A204.1 (cell line): Measurements from ENCODE around the gene ABHD16A.

ENCODE experiments used
- FAIRE-seq: peaks from 2 replicates; lab custom pipeline; 2012; peaks lifted over from hg19 to GRCh38; lab: Jason Lieb, UNC

ABHD16A gene

DNA sequence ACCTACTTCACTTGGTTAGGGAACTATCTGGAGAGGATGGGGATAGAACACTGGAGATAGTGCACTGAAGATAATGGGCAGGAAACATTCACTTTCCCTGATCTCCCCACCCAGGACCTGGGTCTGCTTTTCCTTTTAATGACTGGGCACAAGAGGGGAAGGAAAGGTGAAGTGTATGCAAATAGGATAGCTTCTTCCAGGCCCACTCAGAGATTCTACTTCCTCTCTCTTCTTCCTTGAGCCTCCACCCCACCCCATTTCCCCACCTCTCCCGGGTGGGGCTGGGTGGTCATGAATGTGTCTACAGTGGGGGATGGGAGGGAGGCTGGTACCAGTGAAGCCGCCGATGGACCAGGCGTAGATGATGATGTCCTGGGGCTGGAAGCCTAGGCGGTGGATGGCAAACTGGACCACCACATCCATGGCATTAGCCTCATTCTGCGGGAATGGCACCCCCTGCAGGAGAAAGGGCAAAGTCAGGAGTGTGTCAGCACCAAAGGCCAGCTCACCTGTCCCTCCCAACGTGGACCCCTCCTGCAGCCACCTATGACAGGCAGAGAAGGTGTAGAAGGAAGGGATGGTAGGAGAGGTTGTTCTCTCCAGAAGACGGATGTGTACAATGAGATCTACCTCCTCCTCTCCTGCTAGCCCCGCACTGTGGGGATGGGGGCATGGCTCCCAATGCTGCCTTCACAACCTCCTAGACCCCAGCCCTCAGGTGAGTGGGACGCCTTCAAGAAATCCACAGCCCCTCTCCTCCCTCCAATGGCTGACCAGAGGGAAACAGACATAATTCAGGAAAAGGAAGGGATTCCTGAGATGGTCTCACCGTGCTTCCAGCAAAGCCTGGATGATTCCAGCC is 13.6 kb downstream of the ABHD16A start:
- no peak for FAIRE-seq

DNA sequence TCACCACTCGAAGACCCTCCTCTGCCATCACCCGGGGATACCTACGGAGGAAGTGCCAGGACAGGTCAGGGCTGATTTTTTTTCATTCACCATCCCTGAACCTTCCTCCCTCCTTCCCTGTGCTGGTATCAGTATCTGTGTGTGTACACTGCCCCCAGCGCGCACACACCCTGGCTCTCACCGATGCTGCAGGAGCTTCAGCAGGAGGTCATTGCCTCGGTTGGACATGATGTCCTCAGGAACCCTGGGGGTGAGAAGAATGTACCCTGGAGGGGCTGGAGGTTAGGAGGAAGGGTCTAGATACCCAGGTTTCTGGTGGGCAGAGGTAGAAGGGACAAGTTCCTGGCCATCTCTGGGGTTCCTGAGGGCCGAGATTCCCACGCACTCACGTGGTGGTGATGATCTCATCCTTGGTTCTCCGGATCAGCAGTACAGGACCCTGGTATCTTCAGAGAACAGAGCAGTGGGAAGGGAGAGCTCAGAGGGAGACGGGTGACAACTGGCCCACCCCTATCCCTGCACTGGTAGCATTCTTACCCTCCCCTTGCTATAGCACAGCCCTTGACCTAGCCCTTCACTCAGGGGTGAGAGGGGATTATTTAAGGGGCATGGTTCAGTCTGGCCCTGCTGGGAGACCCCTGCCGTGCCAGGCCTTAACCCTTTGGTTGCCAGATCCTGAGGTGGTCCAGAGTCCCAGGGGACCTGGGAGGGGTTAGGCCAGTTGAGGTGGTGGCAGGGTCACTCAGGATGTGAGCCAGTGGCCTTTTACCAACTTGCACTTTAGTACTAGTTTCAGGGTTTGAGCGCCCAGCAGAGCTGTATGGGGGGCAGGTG is 15.0 kb downstream of the ABHD16A start:
- FAIRE-seq: no peak

DNA sequence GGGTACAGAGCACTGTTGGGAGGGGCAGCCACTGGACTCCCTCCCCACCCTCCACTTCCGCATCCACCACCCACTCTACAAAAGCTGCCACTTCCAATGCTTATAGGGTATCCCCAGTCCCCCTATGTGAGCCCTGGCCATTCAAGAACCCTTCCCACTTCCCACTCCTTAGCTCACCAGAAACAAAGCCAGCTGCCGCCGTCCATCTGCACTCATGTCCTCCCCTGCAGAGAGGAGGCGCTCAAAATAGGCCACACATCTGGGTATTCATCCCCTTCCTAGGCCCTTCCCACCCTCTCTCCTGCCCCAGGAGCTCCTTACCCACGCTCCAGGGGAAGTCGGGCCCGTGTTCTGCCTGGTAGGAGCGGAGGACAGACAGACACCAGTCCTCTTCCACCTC is 15.8 kb downstream of the ABHD16A start:
- FAIRE-seq: no peak

DNA sequence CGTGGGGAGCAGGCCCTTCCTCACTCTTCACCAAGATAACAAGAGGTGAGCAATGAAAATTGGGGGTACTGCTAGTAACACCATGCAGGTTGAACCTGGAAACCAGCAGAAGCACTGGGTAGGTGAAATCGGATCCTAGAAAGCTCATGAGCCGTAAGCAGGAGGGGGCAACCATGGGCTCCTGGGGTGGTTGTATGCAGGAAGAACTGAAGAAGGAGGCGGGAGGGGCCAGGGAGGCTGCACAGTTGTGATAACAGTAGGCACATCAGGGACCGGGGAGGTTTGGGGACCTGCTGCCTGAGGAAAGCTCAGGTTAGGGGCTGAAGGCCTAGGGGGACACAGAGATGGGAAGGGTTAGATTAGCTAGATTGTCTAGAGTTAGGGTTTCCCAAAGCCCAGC is 16.6 kb downstream of the ABHD16A start:
- no peak for FAIRE-seq

DNA sequence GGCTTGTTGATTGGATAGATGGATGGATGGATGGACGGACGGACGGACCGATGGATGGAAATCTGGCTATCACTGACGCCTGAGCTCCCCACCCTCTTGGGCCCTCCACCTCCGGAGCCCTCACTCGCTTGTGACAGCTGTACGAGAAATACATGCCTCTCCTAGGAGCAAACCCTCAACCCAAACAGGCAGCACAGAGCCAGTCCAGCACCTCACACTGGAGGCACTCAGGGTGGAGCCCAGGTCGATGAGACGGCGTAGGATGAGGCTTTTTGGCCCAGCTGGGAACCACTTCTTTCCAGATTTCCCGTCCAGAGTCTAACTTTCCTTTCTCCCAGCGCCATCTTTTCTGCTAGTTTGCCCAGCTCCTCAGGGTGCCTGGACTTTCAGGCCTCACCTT is 19.5 kb downstream of the ABHD16A start:
- FAIRE-seq: no peak

DNA sequence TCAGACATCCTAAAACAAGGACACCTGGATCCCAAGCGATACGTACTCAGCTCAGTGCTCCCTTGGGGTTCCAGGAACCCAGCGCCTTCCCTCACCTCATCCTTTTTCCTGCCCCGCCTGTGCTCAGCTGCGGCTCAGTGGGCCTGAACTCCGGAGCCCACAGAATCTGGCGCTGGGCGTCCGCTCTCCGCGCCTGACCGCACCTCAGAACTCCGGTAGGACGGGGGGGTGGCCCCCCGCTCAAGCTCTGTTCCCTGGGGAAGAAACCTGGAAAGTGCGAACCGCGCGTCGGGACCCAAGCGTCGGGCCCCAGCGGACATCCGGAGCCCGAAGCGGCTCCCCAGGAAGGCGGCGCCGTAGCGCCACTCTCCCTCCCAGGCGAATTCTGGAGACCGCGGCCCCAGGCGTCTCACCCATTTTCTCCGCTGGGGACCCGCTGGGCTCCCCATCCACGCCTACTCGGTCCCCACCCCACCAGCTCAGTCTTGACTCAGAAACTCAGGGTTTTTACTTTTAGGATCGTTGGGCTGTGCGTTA is 21.9 kb downstream of the ABHD16A start:
- FAIRE-seq: no peak

DNA sequence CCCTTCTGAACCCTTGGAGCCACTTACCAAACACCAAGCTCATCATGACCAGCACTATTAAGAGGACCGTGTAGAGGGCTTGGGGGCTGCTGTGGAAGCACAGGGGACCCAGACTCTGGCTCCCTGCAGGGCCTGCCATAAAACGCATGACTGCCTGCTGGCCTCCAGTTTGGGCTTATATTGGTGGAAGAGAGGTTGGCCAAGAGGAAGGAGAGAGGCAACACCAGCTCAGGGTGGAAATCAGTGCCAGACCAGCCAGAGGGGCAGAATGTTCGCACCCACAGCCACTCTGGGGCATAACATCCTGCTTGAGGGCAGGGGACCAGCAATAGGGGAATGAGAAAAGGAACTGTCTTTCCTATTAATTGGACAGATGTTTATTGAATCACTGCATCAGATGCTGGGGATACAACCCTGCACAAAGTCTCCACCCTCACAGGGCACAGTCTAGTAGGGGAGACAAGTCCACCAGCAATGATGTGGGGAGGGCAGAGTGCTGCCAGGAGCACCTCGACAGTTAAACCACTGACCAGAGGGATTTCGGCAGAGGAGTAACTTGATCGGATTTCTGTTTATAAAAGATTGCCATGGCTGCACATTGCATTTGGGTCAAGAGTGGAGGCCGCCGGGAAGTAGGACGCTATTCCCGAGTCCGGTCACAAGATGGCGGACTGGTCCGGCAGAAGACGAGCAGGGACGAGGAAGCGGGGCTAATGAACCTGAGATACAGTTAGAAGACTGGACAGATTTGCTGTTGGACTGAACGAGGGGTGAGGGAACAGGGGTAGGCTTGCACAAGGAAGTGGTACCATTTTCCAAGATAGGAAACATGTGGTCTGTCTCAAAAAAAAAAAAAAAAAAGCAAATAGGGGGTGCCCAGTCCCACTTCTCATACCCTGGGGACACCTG is 22.6 kb downstream of the ABHD16A start, which contains the start of gene LY6G5C:
Gene LY6G5C, minus strand, starts transcription at position 842 of the 909 bp plus-strand sequence. Its CDS starts 694 bp downstream, at position 148.
- no peak for FAIRE-seq

DNA sequence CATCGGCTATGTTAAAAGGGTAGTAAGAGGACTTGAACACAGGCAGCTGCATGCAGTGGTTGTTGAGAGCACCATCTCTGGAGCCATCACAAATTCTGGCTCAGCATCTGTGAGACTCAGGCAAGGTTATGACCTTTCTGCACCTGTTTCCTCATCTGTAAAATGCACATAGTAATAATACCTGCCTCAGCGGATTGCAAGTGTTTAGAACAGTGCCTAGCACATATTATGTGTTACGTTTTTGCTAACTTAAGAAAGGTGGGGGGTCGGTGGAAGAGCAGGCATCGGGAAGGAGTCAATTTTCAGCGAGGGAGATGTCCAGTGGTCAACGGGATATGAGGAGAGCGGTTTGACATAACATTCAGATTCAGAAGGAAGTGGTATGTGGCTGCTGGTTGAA is 25.2 kb downstream of the ABHD16A start:
- FAIRE-seq: no peak

DNA sequence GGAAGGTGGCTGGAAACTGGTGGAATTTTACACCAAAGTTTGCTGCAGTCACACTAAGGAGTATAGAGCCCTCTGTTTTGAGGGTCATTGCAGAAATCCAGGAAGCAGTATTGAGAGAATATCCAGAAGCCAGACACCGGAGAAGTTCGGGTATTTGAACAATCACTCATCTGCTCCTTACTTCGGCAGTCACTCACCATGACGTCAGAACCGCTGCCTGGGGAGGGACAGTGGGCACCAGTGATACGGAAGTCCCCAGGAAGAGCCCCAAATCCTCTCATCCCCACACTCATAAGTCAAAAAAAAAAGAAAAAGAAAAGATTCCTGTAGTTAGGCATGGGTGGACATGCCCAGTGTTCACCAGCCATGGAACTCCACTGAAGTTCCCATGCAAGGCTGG is 26.2 kb downstream of the ABHD16A start:
- no peak for FAIRE-seq

DNA sequence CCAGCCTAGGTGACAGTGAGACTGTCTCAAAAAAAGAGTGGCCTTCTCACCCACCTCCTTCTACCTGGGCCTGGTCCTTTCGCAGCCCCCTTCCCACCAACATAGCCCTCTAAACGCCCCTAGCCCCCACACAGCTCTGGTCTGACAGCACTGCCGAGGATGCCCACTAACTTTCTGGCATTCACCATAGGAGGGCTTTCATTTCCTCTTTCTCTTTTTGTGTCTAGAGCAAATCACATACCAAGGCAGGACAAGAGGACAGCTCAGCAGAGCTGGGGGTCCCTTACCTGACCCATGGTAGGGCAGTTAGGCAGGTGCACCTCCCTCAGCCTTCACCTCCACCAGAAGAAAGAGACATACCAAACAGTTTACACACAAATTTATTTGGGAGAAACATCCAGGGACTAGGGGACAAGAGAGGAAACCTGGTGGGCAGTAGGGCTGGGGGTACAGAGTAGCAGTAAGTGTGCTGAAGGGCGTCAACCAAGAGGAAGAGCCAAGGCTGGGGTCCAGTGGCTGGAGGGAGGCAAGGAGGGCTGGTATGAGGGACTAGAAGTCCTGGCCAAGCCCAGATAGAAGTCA is 26.7 kb downstream of the ABHD16A start:
- FAIRE-seq: no peak

DNA sequence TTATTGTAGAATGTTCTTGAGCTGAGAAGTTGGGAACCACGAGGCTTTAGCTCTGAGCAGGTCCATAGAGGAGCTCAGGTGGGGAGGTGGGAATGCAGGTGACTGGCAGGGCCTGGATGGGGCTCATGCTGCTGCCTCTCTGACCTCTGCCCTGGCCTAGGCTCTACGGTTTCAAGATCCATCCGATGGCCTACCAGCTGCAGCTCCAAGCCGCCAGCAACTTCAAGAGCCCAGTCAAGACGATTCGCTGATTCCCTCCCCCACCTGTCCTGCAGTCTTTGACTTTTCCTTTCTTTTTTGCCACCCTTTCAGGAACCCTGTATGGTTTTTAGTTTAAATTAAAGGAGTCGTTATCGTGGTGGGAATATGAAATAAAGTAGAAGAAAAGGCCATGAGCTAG is 33.4 kb downstream of the ABHD16A start, which contains the start of gene LY6G5B:
Gene LY6G5B, plus strand, starts transcription at position 301 of the 400 bp plus-strand sequence. CDS start 975 bp downstream, outside the sequence.
- FAIRE-seq: no peak

DNA sequence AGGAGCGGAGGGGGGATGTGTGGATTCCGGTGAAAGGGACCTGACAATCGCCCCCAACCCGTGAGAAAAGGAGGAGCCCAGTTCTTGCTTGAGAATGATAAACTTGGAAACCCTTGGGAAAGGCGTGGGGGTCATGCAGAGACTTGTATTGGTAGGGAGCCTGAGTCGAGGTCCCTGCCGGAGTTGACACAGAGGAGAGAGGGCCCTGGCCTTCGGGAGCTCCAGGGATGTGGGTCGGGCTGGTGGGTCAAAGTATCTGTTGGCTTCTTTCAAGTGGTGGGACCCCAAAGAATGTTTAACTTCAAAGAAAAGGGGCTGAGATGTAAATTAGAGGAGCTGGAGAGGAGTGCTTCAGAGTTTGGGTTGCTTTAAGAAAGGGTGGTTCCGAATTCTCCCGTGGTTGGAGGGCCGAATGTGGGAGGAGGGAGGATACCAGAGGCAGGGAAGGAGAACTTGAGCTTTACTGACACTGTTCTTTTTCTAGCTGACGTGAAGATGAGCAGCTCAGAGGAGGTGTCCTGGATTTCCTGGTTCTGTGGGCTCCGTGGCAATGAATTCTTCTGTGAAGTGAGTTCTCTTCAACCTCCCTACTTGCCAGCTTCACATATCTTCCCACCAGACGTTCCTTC is 36.7 kb downstream of the ABHD16A start:
- FAIRE-seq: no peak

DNA sequence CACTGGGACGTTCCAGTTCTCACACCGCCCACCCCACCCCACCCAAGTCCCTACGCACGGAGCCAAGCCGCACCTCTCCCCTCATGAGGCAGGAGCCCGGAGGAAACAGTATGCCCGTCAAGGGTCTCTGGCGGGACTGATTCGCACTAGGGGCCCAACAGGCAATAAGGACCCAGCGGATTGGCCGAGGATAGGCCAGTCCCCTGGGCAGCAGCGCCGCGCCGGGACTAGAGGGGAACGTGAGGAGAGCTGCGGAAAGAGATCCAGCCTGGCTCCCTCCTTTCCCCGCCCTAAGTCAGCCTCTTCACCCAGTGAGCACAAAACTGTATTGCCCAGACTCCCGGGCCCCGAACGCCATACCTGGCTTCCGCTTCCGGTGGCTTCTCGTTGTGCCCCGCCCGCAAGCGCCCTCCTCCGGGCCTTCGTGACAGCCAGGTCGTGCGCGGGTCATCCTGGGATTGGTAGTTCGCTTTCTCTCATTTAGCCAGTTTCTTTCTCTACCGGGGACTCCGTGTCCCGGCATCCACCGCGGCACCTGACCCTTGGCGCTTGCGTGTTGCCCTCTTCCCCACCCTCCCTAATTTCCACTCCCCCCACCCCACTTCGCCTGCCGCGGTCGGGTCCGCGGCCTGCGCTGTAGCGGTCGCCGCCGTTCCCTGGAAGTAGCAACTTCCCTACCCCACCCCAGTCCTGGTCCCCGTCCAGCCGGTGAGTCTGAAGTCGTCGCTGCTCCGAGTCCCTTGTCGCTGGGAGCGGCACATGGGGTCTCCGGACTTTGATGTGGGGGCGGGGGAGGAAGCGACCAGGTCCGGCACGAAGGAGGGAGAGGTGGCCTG is 37.4 kb downstream of the ABHD16A start, which contains the start of gene CSNK2B:
Gene CSNK2B, plus strand, starts transcription at position 580 of the 836 bp plus-strand sequence. CDS start 752 bp downstream, outside the sequence.
- peak; percentile 59 for FAIRE-seq

DNA sequence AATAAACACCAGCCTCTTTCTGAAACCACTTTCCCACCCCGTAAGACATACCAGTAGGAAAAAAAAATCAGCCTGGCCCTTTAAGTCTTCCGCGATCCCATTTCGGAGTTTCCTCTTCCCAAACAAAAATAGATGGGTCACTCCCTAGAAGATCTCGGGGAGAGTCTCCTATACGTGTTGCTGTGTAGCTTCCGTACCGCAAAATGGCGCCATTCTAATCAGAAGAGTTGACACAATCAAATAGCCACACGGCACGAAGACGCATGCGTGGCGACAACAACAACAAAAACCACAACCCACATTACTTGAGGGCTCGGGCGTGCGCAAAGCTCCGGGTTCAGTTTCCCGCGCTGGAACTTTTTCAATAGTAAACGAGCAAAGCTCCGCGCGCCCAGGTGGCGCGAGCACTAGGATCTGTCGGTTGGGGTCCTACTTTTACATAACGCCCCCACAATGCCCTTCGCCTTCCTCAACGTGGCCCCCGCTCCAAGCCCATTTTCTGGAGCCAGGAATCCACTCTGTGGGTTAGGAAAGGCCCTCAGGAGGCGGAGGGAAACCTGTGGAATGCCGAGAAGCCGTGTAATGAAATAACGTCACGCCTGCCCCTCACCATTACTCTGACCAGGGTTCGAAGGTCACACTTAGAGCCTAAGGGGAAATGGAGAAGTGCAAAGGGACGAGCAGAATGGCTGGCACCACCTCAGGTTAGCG is 38.2 kb downstream of the ABHD16A start, which contains the start of gene GPANK1:
Gene GPANK1, minus strand, starts transcription at position 208 of the 711 bp plus-strand sequence. CDS start 519 bp downstream, outside the sequence.
- FAIRE-seq: peak; percentile 35

DNA sequence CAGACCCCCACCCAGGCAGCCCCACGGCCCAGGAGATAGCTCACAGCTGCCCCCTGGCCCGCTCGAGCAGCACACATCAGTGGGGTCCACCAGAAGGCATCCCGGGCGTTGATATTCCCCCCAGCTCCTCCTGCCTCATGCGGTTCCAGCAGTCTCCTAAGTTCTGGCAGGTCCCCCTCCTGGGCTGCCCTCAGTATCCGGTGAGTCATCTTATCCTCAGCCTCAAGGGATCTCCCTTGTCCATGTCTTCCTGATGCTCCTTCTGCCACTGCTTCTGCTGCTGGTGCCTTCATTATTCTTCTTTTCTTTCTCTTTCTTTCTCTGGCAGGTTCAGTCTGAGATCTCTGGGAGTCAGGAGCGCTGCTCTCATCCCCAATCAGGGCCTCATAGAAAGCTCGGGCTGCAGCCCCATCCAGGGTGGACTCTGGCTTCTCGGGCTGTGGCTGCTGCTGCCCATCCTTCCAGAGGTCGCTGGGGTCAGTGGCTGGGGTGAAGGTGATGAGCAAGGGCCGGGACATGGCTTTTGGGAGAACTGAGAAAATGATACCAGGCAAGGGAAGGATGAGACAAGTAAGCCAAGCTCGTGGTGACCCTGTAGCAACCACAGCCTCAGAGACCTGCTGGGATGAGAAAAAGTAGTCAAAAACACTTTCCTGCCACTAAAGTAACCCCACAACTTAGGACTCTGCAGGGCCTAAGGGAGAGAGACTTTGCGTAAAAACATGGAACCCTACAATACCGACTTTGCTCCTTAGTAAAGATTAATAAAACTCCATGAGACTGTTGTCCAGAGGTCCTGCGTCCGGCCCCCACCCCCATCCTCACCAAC is 38.9 kb downstream of the ABHD16A start:
- no peak for FAIRE-seq

DNA sequence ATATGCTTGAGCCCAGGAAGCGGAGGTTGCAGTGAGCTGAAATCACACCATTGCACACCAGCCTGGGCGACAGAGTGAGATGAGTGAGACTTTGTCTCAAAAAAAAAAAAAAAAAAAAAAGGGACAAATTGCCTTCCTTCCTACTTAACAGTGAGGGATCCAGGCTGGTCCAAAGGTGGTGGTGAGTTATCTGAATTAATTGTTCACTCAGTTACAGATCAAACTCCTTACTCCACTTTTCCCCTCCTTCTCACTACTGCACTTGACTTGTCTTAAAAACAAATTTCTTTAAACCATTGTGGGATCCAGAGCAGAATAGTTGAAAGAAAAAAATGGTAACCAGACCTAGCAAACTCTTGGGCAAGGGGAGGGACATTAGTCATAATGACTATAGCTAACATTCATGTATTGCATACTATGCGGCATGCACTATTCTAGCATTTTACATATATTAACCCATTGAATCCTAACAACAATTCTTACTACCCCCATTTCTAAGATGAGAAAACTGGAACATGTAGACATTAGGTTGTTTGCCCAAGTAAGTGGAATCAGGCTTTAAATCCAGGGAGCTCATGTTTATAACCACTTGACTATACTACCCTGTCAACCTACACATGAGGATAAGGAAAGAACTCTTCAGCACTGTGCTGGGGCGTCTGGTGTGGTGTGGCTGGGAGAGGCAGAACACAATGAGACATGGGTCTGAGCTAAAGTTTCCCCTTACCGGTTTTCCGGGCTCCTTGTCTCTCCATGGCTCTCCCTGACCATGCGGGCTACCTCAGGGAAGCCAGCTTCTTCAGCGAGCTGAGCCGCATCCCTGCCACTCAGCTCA is 39.8 kb downstream of the ABHD16A start:
- FAIRE-seq: no peak

DNA sequence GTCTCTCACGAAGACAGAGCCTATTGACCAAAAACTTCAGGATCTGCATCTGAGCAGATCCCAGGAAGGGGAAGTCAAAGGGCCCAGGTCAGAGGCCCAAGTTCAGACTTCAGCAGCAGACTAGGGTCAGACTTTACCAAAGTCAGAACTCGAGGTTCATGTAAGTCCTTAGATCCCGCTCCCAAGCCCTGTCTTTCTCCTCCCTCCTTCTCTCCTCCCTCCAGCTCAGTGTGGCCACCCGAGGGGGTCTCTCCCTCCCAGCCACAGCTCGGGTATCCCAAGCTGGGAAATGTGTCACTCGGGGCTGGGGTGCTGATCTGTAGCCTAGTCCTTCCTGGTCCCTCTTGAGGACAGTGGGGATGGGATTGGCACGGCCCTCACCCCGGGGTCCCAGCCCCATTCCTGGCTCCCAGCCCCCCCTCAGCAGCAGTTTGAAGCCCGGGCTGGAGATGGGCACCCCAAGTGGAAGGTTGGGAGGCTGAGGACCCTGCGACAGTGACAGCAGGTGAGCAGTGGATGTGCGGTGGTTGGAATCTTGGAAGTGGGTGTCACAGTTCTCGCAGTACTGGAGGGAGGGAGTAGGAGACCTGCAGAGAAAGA is 40.9 kb downstream of the ABHD16A start:
- no peak for FAIRE-seq
